ENCODE results near the gene NPR1.

The NPR1 gene

GRCh38 chr1:153649137-153649862 is 29.2 kb upstream of the NPR1 start:
- DNase-seq: no peak
- Histone ChIP-seq H2AFZ (ENCODE audit: low read length) (no peak overlapping the region), H3K4me1 (ENCODE audit: low read length) (no peaks in the 10 kb centered on the region), H3K27ac (ENCODE audit: low read length) (no peak overlapping the region), H3K9ac (ENCODE audit: low read length) (no peak overlapping the region), H3K27me3 (replicated peaks; ENCODE audit: insufficient read depth, low read length) (no peaks in the 10 kb centered on the region), H4K20me1 (ENCODE audit: insufficient read depth, low read length) (no peaks in the 10 kb centered on the region), H3K4me3 (ENCODE audit: low read length) (no peak overlapping the region), H3K79me2 (ENCODE audit: low read length) (0 out of 2 replicates have a peak, but pooled peaks cover 10% of the 10 kb centered on the region), H3K4me2 (ENCODE audit: low read depth, low read length) (no peak overlapping the region), H3F3A (ENCODE audit: insufficient read depth, low read length) (no peaks in the 10 kb centered on the region), H3K9me3 (replicated peaks; ENCODE audit: insufficient read depth, low read length) (no peaks in the 10 kb centered on the region), H3K36me3 (replicated peaks; ENCODE audit: insufficient read depth, low read length) (peaks cover 7% of the 10 kb centered on the region; the same call in 1 of the 2 replicates), H3K9me2 (replicated peaks; ENCODE audit: insufficient read depth, low read length) (no peaks in the 10 kb centered on the region)
- TF ChIP-seq, protein P1, sequence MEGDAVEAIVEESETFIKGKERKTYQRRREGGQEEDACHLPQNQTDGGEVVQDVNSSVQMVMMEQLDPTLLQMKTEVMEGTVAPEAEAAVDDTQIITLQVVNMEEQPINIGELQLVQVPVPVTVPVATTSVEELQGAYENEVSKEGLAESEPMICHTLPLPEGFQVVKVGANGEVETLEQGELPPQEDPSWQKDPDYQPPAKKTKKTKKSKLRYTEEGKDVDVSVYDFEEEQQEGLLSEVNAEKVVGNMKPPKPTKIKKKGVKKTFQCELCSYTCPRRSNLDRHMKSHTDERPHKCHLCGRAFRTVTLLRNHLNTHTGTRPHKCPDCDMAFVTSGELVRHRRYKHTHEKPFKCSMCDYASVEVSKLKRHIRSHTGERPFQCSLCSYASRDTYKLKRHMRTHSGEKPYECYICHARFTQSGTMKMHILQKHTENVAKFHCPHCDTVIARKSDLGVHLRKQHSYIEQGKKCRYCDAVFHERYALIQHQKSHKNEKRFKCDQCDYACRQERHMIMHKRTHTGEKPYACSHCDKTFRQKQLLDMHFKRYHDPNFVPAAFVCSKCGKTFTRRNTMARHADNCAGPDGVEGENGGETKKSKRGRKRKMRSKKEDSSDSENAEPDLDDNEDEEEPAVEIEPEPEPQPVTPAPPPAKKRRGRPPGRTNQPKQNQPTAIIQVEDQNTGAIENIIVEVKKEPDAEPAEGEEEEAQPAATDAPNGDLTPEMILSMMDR (IDR thresholded peaks at IDR 0.05; ENCODE audit: low read length): no peak
- TF ChIP-seq EZH2phosphoT487 (IDR thresholded peaks at IDR 0.05; ENCODE audit: low read length): no peak
- TF ChIP-seq EZH2 (optimal IDR thresholded peaks at IDR 0.05; ENCODE audit: low read depth, low read length): no peak

GRCh38 chr1:153649863-153650235 is 28.6 kb upstream of the NPR1 start:
- Histone ChIP-seq H3K9ac (ENCODE audit: low read length) (no peak overlapping the region), H3K4me2 (ENCODE audit: low read depth, low read length) (no peak overlapping the region), H3K79me2 (ENCODE audit: low read length) (0 out of 2 replicates have a peak, but pooled peaks cover 4% of the 10 kb centered on the region), H3K4me3 (ENCODE audit: low read length) (no peak overlapping the region), H4K20me1 (ENCODE audit: insufficient read depth, low read length) (no peaks in the 10 kb centered on the region), H3K9me2 (replicated peaks; ENCODE audit: insufficient read depth, low read length) (no peaks in the 10 kb centered on the region), H3K27me3 (replicated peaks; ENCODE audit: insufficient read depth, low read length) (no peaks in the 10 kb centered on the region), H3K36me3 (replicated peaks; ENCODE audit: insufficient read depth, low read length) (peaks cover 7% of the 10 kb centered on the region; the same call in 1 of the 2 replicates), H3F3A (ENCODE audit: insufficient read depth, low read length) (no peaks in the 10 kb centered on the region), H3K27ac (ENCODE audit: low read length) (no peak overlapping the region), H2AFZ (ENCODE audit: low read length) (no peak overlapping the region), H3K9me3 (replicated peaks; ENCODE audit: insufficient read depth, low read length) (no peaks in the 10 kb centered on the region), H3K4me1 (ENCODE audit: low read length) (no peaks in the 10 kb centered on the region)
- TF ChIP-seq, protein P1 (IDR thresholded peaks at IDR 0.05; ENCODE audit: low read length): no peak
- TF ChIP-seq EZH2phosphoT487 (IDR thresholded peaks at IDR 0.05; ENCODE audit: low read length) (no peak), EZH2 (optimal IDR thresholded peaks at IDR 0.05; ENCODE audit: low read depth, low read length) (no peak)
- no peak for DNase-seq

DNA sequence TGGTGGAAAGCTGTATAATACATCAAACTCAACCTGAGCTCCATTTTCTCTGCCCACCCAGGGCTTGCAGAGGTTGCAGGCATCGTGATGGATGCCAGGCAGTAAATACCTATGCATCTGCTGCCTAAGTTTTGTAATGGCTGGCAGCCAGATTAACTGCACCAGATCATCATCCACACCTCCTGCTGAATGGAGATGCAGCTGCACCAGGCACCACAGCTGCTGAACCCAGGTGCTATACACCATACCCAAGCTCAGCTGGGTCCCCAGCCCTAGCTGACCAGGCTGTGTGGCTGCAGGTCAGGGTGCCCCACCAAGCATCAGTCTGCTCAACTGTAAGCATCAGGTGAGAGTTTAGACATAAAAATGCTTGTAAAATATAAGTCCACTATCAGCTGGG is 26.7 kb upstream of the NPR1 start:
- DNase-seq: no peak
- Histone ChIP-seq H3K4me3 (ENCODE audit: low read length) (no peak overlapping the region), H3K27ac (ENCODE audit: low read length) (no peak overlapping the region), H3K9me2 (replicated peaks; ENCODE audit: insufficient read depth, low read length) (no peaks in the 10 kb centered on the region), H3K27me3 (replicated peaks; ENCODE audit: insufficient read depth, low read length) (no peaks in the 10 kb centered on the region), H3K9me3 (replicated peaks; ENCODE audit: insufficient read depth, low read length) (no peaks in the 10 kb centered on the region), H3K4me1 (ENCODE audit: low read length) (no peaks in the 10 kb centered on the region), H3F3A (ENCODE audit: insufficient read depth, low read length) (no peaks in the 10 kb centered on the region; the same call in 1 of the 2 replicates), H3K36me3 (replicated peaks; ENCODE audit: insufficient read depth, low read length) (0 out of 2 replicates have a peak, but pooled peaks cover 2% of the 10 kb centered on the region), H3K79me2 (ENCODE audit: low read length) (no peaks in the 10 kb centered on the region), H4K20me1 (ENCODE audit: insufficient read depth, low read length) (no peaks in the 10 kb centered on the region), H2AFZ (ENCODE audit: low read length) (no peak overlapping the region), H3K4me2 (ENCODE audit: low read depth, low read length) (no peak overlapping the region), H3K9ac (ENCODE audit: low read length) (no peak overlapping the region)
- TF ChIP-seq, protein P1 (IDR thresholded peaks at IDR 0.05; ENCODE audit: low read length): no peak
- TF ChIP-seq EZH2 (optimal IDR thresholded peaks at IDR 0.05; ENCODE audit: low read depth, low read length): no peak
- no peak for TF ChIP-seq EZH2phosphoT487 (IDR thresholded peaks at IDR 0.05; ENCODE audit: low read length)

Data from MM.1S (cell line).